ENCODE measurements around the gene COL9A3. TPM values are rescaled to one million over a fixed set of nuclear protein-coding genes. Genes with fewer than 3 reads are reported as not detected.

Gene COL9A3
- total RNA-seq, 1 experiment from 2014 or later, result 150 TPM

GRCh38 chr20:62794007-62794724 lies 22.7 kb upstream of the COL9A3 start:
- H2BK15ac ChIP-seq (ENCODE audit: low read depth, low read length), result no peak overlapping the region
- H3T11ph ChIP-seq (ENCODE audit: low read length), result no peak overlapping the region
- no peak overlapping the region for H2AK5ac ChIP-seq (ENCODE audit: insufficient read length, low read length)
- no peak for TF ChIP-seq CTCF (conservative IDR thresholded peaks at IDR 0.05)
- peaks cover 29% of the 10 kb centered on the region for H3K27me3 Mint-ChIP-seq (ENCODE audit: low read depth)
- no peaks in the 10 kb centered on the region for H3K79me2 ChIP-seq (ENCODE audit: insufficient read depth, low read length)
- peak overlapping the region; percentile 55 to 79 for H3K4me3 Mint-ChIP-seq
- H2BK20ac ChIP-seq (ENCODE audit: low read depth, low read length, poor library complexity, severe bottlenecking), result no peak overlapping the region
- H3K4me1 Mint-ChIP-seq, result peaks cover 13 to 22% of the 10 kb centered on the region in 2 experiments
- H3K14ac ChIP-seq (ENCODE audit: insufficient read depth, low read length), result no peak overlapping the region
- H4K20me1 ChIP-seq (ENCODE audit: control insufficient read depth, insufficient read depth, insufficient read length), result no peaks in the 10 kb centered on the region
- no peak overlapping the region for H4K91ac ChIP-seq (ENCODE audit: insufficient read length, low read depth, low read length)
- no peak overlapping the region for H3K56ac ChIP-seq (ENCODE audit: insufficient read length, low read depth, low read length)
- peaks cover 4% of the 10 kb centered on the region for H3K23me2 ChIP-seq (ENCODE audit: insufficient read length, low read depth, low read length, poor library complexity, severe bottlenecking)
- no peak overlapping the region for H3K27ac ChIP-seq (ENCODE audit: insufficient read length, low read depth, low read length)
- H3K27me3 ChIP-seq (ENCODE audit: insufficient read depth, low read length), result no peaks in the 10 kb centered on the region
- no peak overlapping the region for H2BK120ac ChIP-seq (ENCODE audit: low read depth, low read length, poor library complexity, severe bottlenecking)
- no peak overlapping the region for H3K18ac ChIP-seq (ENCODE audit: insufficient read length, low read depth, low read length)
- H3K4me1 ChIP-seq (ENCODE audit: insufficient read depth, low read length), result no peaks in the 10 kb centered on the region
- no peak overlapping the region for H4K5ac ChIP-seq (ENCODE audit: insufficient read length, low read depth, low read length)
- no peak overlapping the region for H3K9ac ChIP-seq (ENCODE audit: extremely low read depth, insufficient read length, low read length)
- H3K4me2 ChIP-seq (ENCODE audit: insufficient read depth, insufficient read length, low read length), result peak overlapping the region; percentile 62
- no peaks in the 10 kb centered on the region for H3K79me1 ChIP-seq (ENCODE audit: insufficient read depth, low read depth, low read length, poor library complexity, severe bottlenecking)
- H3K27ac Mint-ChIP-seq, result no peak overlapping the region; a peak in 1 of 7 replicates
- whole genome bisulfite sequencing (ENCODE audit: extremely low coverage, insufficient read length, low lambda C conversion rate), result no CpG with 5 or more reads among the region's 69 CpGs
- H3K36me3 Mint-ChIP-seq (ENCODE audit: insufficient read depth in 1 of 3, low read depth in 3 of 3), result peaks cover 10 to 17% (median 14%) of the 10 kb centered on the region in 3 experiments
- DNase-seq, result peak; percentile 96
- H2BK5ac ChIP-seq (ENCODE audit: insufficient read length, low read length), result no peak overlapping the region
- H4K8ac ChIP-seq (replicated peaks; ENCODE audit: insufficient read length, low read depth, low read length), result no peak overlapping the region
- no peaks in the 10 kb centered on the region for H3K9me3 ChIP-seq (ENCODE audit: control insufficient read depth, low read depth, low read length)
- H2BK12ac ChIP-seq (ENCODE audit: insufficient read length, low read depth, low read length), result no peak overlapping the region
- H3K23ac ChIP-seq (ENCODE audit: insufficient read length, low read depth, low read length), result no peak overlapping the region
- no peak overlapping the region for H3K4ac ChIP-seq (ENCODE audit: low read depth, low read length)
- H3K9me3 Mint-ChIP-seq, result no peaks in the 10 kb centered on the region; a peak in 1 of 5 replicates
- H2AFZ ChIP-seq (ENCODE audit: low read length), result no peak overlapping the region

All from H9 (cell line).